Mucosa of descending colon (tissue), 3 donors: ENCODE results near the gene GREM2. TPM values are rescaled to one million over a fixed set of nuclear protein-coding genes. Genes with fewer than 3 reads are reported as not detected.

ENCODE experiments used
- ATAC-seq: fragments of 200-7000 bp; cut with Tn5 transposase; one replicate; pipeline ENCODE4 v1.9.1; 2020; ENCODE audit warnings: mild to moderate bottlenecking, moderate library complexity
- DNase-seq, 3 donors: peaks; one replicate each; pipeline ENCODE4 v3.0.0-alpha.2; 2020
- H3K36me3 ChIP-seq: fragments of 200-600 bp; one replicate; pipeline ENCODE4 v1.8.0; 2021; ENCODE audit warnings: low read depth, mild to moderate bottlenecking
- H3K4me1 ChIP-seq: fragments of 200-600 bp; one replicate; pipeline ENCODE4 v1.8.0; 2021; ENCODE audit warnings: low read depth, mild to moderate bottlenecking
- H3K4me3 ChIP-seq: fragments of 200-600 bp; one replicate; pipeline ENCODE4 v1.8.0; 2021; ENCODE audit warnings: mild to moderate bottlenecking
- H3K9me3 ChIP-seq: fragments of 200-600 bp; one replicate; pipeline ENCODE4 v1.8.0; 2021; ENCODE audit warnings: mild to moderate bottlenecking
- CTCF ChIP-seq: fragments of 200-600 bp; IDR thresholded peaks from one replicate; pipeline ENCODE4 v1.8.0; 2022; ENCODE audit warnings: antibody characterized with exemption, mild to moderate bottlenecking
- intact Hi-C, 2 donors: fragments of 100-400 bp; cut with DNase I in 1 of 2; cut with micrococcal nuclease in 1 of 2; formaldehyde crosslinking; loops; one replicate each; pipeline versions ENCODE4 v1.11.0 to v1.11.1; 2022; cut with DNase I, micrococcal nuclease
- total RNA-seq, 3 donors: library from RNA; stranded (reverse); fragmentation: NEBNext Ultra II Directional in 2 of 3; extraction: Animal tissue kit (Norgen Biotek cat#: 25700) in 2 of 3; gene quantifications; one replicate each; pipeline versions ENCODE4 v1.2.1 to v1.2.4, GENCODE V29; 2021 to 2023
- donor health status: DM: no; HTN: no; CAD: no; lungs with moderate emphysema.
- donor health status: DM: no; HTN: no; CAD: no.
- donor health status: DM: no; HTN: yes; CAD: no.

The GREM2 gene
- total RNA-seq, 3 donors from 2014 or later = 5.1 to 25.5 (median 6.0) TPM

DNA sequence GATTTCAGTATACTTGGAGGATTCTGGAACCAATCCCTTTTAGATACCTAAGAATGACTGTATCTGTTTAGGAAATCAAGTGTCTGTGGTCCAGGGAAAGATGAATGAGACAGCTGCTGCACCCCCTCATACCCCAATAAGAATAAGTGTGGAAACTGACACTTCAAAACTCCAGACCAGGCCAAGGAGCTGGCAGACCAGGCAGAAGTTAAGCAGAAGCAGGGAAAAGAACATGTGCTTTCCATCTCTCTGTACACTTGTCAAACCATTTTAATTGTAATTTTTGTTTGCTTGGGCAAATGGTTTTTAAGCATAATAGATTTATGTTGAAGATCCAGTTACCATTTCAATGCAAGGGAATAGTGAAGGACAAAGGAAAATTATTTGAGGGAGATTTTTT is 100.2 kb downstream of the GREM2 start:
- ATAC-seq = no peak
- intact Hi-C loops = no loop called here

DNA sequence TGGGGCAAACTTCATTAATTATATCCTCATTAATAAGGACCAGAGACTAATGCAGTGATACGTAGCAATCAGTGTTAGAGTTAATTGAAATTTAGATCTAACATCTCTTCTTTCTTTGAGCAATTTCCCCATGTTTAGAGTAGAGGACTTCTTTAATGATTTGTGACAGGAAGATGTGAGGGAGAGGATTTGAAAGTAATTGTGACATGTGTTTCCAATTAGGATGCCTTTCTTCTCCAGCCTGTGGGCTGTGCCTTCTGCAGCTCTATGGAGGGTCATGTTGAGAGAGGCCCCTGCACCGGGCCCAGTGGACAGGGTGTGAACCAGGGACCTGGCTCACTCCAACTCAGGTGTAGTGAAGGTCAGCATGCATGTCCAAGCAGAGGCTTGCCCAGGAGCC is 103.0 kb downstream of the GREM2 start:
- H3K9me3 ChIP-seq = no peaks in the 10 kb centered on the region
- intact Hi-C loops = no loop called here
- ATAC-seq = no peak
- TF ChIP-seq CTCF = no peak
- no peak for DNase-seq
- H3K4me3 ChIP-seq = no peak overlapping the region
- H3K4me1 ChIP-seq = no peaks in the 10 kb centered on the region
- no peaks in the 10 kb centered on the region for H3K36me3 ChIP-seq

More for the DNA sequence above, 100.2 kb downstream of the GREM2 start:
- no peaks in the 10 kb centered on the region for H3K9me3 ChIP-seq
- no peak for TF ChIP-seq CTCF
- no peak overlapping the region for H3K4me3 ChIP-seq
- DNase-seq = no peak
- no peaks in the 10 kb centered on the region for H3K36me3 ChIP-seq
- no peaks in the 10 kb centered on the region for H3K4me1 ChIP-seq

DNA sequence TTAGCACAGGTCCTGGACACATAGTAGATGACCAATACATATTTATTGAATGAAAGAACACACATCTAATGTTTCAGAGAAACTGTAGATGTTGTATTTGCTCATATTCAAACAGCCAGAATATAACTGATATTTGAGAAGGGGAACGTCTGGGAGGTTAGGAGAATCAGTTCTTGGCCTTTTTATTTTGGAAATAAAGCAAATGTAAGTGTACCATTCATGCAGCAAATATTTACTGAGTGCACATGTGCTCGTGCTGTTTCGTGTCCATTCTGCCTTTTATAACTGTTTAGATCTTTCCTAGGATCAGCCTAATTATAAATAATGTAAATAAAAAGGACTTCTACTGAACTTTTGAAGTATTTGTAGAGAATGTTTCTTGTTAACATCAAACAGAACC is 103.8 kb downstream of the GREM2 start:
- Histone ChIP-seq H3K36me3 (no peaks in the 10 kb centered on the region), H3K4me3 (no peak overlapping the region), H3K4me1 (no peaks in the 10 kb centered on the region), H3K9me3 (no peaks in the 10 kb centered on the region)
- no peak for DNase-seq
- intact Hi-C loops = no loop called here
- TF ChIP-seq CTCF = no peak
- no peak for ATAC-seq

GRCh38 chr1:240506176-240506575 is 105.8 kb downstream of the GREM2 start:
- intact Hi-C loops = no loop called here
- ATAC-seq (no peak), DNase-seq (no peak)
- no peak for TF ChIP-seq CTCF
- no peaks in the 10 kb centered on the region for H3K36me3 ChIP-seq
- no peaks in the 10 kb centered on the region for H3K9me3 ChIP-seq
- H3K4me3 ChIP-seq = no peak overlapping the region
- no peaks in the 10 kb centered on the region for H3K4me1 ChIP-seq

- no peak for TF ChIP-seq CTCF
- no peak for ATAC-seq
- H3K36me3 ChIP-seq = no peaks in the 10 kb centered on the region
- no peak for DNase-seq
- H3K4me3 ChIP-seq = no peak overlapping the region
- intact Hi-C loops = no loop called here
- H3K4me1 ChIP-seq = no peaks in the 10 kb centered on the region
- no peaks in the 10 kb centered on the region for H3K9me3 ChIP-seq
These were observed 108.4 kb downstream of the GREM2 start for GRCh38 chr1:240503558-240503957.

DNA sequence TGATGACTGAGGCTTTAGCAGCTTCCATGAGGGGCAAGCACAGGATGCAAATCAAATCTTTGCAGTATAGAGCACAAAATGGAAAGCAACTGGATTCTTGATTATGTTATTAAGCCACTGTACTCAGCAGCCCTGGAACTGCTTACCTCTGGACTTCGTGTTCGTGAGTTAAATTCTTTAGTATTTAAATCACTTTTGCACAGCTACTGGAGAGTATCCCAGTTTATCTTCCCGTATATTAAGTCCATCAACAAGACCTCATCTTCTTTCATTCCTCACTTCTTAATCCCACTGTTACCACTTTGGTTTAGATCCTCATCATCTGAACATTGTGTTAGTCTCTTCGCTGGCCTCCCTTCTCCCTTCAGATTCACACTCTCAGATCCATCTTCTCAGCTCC is 108.9 kb downstream of the GREM2 start:
- Histone ChIP-seq H3K9me3 (no peaks in the 10 kb centered on the region), H3K36me3 (no peaks in the 10 kb centered on the region), H3K4me3 (no peak overlapping the region), H3K4me1 (no peaks in the 10 kb centered on the region)
- no peak for TF ChIP-seq CTCF
- intact Hi-C loops = no loop called here
- DNase-seq (no peak), ATAC-seq (no peak)
